Natural killer cell (primary cell): ENCODE data around the gene NECTIN4. TPM values are rescaled to one million over a fixed set of nuclear protein-coding genes. Genes with fewer than 3 reads are reported as not detected.
A peak's percentile ranks its signal among the peaks of the same experiment; 100 is the strongest.

ENCODE experiments used
- ATAC-seq, 3 donors: fragments of 150-1000 bp in 2 of 3; fragments of 200-7000 bp in 1 of 3; cut with Tn5 transposase; 1 replicate in 1 of 3; 2 replicates in 2 of 3; pipeline ENCODE4 v1.10.0; 2021; ENCODE audit warnings: mild to moderate bottlenecking in 2 of 3, moderate library complexity in 2 of 3
- DNase-seq, 2 donors: peaks; one replicate each; pipeline versions ENCODE4 v3.0.0 to v3.0.0-alpha.2; 2013 to 2021; ENCODE audit warnings: mixed read lengths in 1 of 2
- H3K27ac ChIP-seq: one replicate; pipeline ENCODE4 v1.5.1; 2013; ENCODE audit warnings: mild to moderate bottlenecking, low read length
- H3K27me3 ChIP-seq: one replicate; pipeline ENCODE4 v1.6.1; 2013; ENCODE audit warnings: low read length; ENCODE audit not compliant: control insufficient read depth, insufficient read depth
- H3K36me3 ChIP-seq: one replicate; pipeline ENCODE4 v1.6.1; 2013; ENCODE audit warnings: low read length; ENCODE audit not compliant: control insufficient read depth, insufficient read depth
- H3K4me1 ChIP-seq: one replicate; pipeline ENCODE4 v1.6.1; 2013; ENCODE audit warnings: low read length; ENCODE audit not compliant: control insufficient read depth, insufficient read depth
- H3K4me3 ChIP-seq: one replicate; pipeline ENCODE4 v1.5.1; 2013; ENCODE audit warnings: low read length
- H3K9me3 ChIP-seq: one replicate; pipeline ENCODE4 v1.6.1; 2013; ENCODE audit warnings: low read length; ENCODE audit not compliant: control insufficient read depth, insufficient read depth
- H3K27ac Mint-ChIP-seq, 2 donors: one replicate each; pipeline ENCODE4 v1.8.0; 2022; ENCODE audit warnings: mild to moderate bottlenecking in 2 of 2, mixed read lengths in 2 of 2, moderate library complexity in 1 of 2
- H3K27me3 Mint-ChIP-seq, 2 donors: one replicate each; pipeline ENCODE4 v1.8.0; 2022; ENCODE audit warnings: low read depth in 2 of 2, mixed read lengths in 2 of 2
- H3K36me3 Mint-ChIP-seq: one replicate; pipeline ENCODE4 v1.8.0; 2022; ENCODE audit warnings: mixed read lengths
- H3K4me1 Mint-ChIP-seq, 2 donors: one replicate each; pipeline ENCODE4 v1.8.0; 2022; ENCODE audit warnings: mixed read lengths in 2 of 2
- H3K4me3 Mint-ChIP-seq: one replicate; pipeline ENCODE4 v1.8.0; 2022; ENCODE audit warnings: mild to moderate bottlenecking, moderate library complexity, mixed read lengths
- H3K9me3 Mint-ChIP-seq, 2 donors: one replicate each; pipeline ENCODE4 v1.8.0; 2022; ENCODE audit warnings: mixed read lengths in 2 of 2
- CTCF ChIP-seq: fragments of 200-600 bp; IDR thresholded peaks from one replicate; pipeline ENCODE4 v1.8.0; 2022; ENCODE audit warnings: antibody characterized with exemption
- WGBS: methylation state at CpG from one replicate; pipeline ENCODE4 v1.1.7; 2013; ENCODE audit warnings: missing lambda C conversion rate; ENCODE audit not compliant: insufficient coverage; 5-methylcytosine and 5-hydroxymethylcytosine counted together
- intact Hi-C: fragments of 100-400 bp; cut with micrococcal nuclease; formaldehyde crosslinking; loops from one replicate; pipeline ENCODE4 v1.14.2; 2022
- total RNA-seq, 4 donors: library from RNA; stranded (reverse); fragments of 120-200 nt in 1 of 4; gene quantifications; one replicate each; pipeline versions ENCODE4 v1.2.3 to v1.2.4, GENCODE V29; 2013 to 2022

NECTIN4 gene
- total RNA-seq, 3 donors from 2014 or later (not counting 1 experiment from before 2014, with no cell fraction given) = 0.07 to 0.09 TPM; not detected in 1

- Histone ChIP-seq H3K27ac (no peak overlapping the region), H3K4me1 (peaks cover 27% of the 10 kb centered on the region), H3K36me3 (no peaks in the 10 kb centered on the region), H3K4me3 (no peak overlapping the region), H3K9me3 (no peaks in the 10 kb centered on the region), H3K27me3 (no peaks in the 10 kb centered on the region)
- DNase-seq (no peak), ATAC-seq (no peak)
- Mint-ChIP-seq H3K27me3 (no peaks in the 10 kb centered on the region), H3K27ac (peak overlapping the region in 1 of 2 donors; percentile 48), H3K4me3 (no peak overlapping the region), H3K36me3 (no peaks in the 10 kb centered on the region), H3K4me1 (peaks cover 24 to 40% of the 10 kb centered on the region in 2 donors), H3K9me3 (no peaks in the 10 kb centered on the region)
- no peak for TF ChIP-seq CTCF
- WGBS = 89% methylated on average over 12 of the region's 12 CpGs
- intact Hi-C loops = loop anchor here (10.0 kb wide), 1 partner anchor 1250 kb away; the partner anchor contains the start of gene SLAMF8
Observed at GRCh38 chr1:161074676-161075368, 14.5 kb downstream of the NECTIN4 start.

- Histone ChIP-seq H3K9me3 (no peaks in the 10 kb centered on the region), H3K27ac (no peak overlapping the region), H3K27me3 (no peaks in the 10 kb centered on the region), H3K4me3 (no peak overlapping the region), H3K4me1 (peaks cover 27% of the 10 kb centered on the region), H3K36me3 (no peaks in the 10 kb centered on the region)
- H3K27ac Mint-ChIP-seq = peak overlapping the region in 1 of 2 donors; percentile 48
- no peak for ATAC-seq
- no peak overlapping the region for H3K4me3 Mint-ChIP-seq
- WGBS = 87% methylated on average over 7 of the region's 7 CpGs
- TF ChIP-seq CTCF = no peak
- intact Hi-C loops = loop anchor here (10.0 kb wide), 1 partner anchor 1249 kb away; the partner anchor contains the start of gene SLAMF8
- no peak for DNase-seq
- no peaks in the 10 kb centered on the region for H3K9me3 Mint-ChIP-seq
- no peaks in the 10 kb centered on the region for H3K27me3 Mint-ChIP-seq
- H3K4me1 Mint-ChIP-seq = peaks cover 29 to 52% of the 10 kb centered on the region in 2 donors
- no peaks in the 10 kb centered on the region for H3K36me3 Mint-ChIP-seq
Observed at GRCh38 chr1:161073474-161074121, 15.8 kb downstream of the NECTIN4 start.

GRCh38 chr1:161072751-161073449 lies 16.5 kb downstream of the NECTIN4 start:
- 97% methylated on average over 19 of the region's 19 CpGs for WGBS

More at GRCh38 chr1:161072751-161073449, 16.5 kb downstream of the NECTIN4 start:
- Mint-ChIP-seq H3K36me3 (no peaks in the 10 kb centered on the region), H3K4me3 (no peak overlapping the region), H3K27me3 (no peaks in the 10 kb centered on the region), H3K4me1 (peaks cover 36 to 59% of the 10 kb centered on the region in 2 donors), H3K9me3 (no peaks in the 10 kb centered on the region), H3K27ac (peak overlapping the region; percentile 89)
- Histone ChIP-seq H3K4me1 (peaks cover 31% of the 10 kb centered on the region), H3K27me3 (no peaks in the 10 kb centered on the region), H3K36me3 (peaks cover under 1% of the 10 kb centered on the region), H3K27ac (no peak overlapping the region), H3K4me3 (no peak overlapping the region), H3K9me3 (no peaks in the 10 kb centered on the region)
- intact Hi-C loops = loop anchor here (10.0 kb wide), 1 partner anchor 1248 kb away; the partner anchor contains the start of gene SLAMF8
- no peak for ATAC-seq
- no peak for TF ChIP-seq CTCF
- no peak for DNase-seq
